ENCODE results near the gene CFAP43. TPM values are rescaled to one million over a fixed set of nuclear protein-coding genes. Genes with fewer than 3 reads are reported as not detected.
"Not testable (repeated sequence)": the region's sequence is repeated elsewhere in the genome, so short reads cannot be mapped to it uniquely, and the experiment has no call there.

CFAP43 gene
- total RNA-seq, 1 donor from 2014 or later = not detected

DNA sequence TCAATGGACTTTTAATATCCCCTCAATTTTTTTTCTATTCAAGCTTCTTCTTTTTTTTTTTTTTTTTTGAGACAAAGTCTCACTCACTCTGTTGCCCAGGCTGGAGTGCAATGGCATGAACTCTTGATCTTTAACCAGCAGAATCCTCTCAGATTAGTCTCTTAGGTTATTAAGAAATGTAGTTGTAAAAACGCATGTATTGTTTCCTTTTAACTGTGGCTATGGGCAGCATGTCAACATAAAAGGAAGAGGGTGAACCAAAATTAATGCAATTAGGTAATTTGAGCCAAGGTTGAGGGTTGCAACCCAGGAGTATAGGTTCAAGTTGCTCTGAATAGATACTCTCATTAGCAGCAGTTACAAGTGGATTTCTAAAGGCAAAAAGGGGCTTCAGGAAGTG lies 18.2 kb upstream of the CFAP43 start:
- intact Hi-C loops (cut with micrococcal nuclease) = no loop called here
- Histone ChIP-seq H3K4me3 (no peak overlapping the region), H3K4me1 (peaks cover 17% of the 10 kb centered on the region), H3K36me3 (no peaks in the 10 kb centered on the region), H3K9me3 (replicated peaks) (peaks cover 8% of the 10 kb centered on the region), H3K27me3 (ENCODE audit: low read depth) (no peaks in the 10 kb centered on the region), H3K27ac (replicated peaks) (no peak overlapping the region)
- no peak for DNase-seq
- TF ChIP-seq, protein P1, sequence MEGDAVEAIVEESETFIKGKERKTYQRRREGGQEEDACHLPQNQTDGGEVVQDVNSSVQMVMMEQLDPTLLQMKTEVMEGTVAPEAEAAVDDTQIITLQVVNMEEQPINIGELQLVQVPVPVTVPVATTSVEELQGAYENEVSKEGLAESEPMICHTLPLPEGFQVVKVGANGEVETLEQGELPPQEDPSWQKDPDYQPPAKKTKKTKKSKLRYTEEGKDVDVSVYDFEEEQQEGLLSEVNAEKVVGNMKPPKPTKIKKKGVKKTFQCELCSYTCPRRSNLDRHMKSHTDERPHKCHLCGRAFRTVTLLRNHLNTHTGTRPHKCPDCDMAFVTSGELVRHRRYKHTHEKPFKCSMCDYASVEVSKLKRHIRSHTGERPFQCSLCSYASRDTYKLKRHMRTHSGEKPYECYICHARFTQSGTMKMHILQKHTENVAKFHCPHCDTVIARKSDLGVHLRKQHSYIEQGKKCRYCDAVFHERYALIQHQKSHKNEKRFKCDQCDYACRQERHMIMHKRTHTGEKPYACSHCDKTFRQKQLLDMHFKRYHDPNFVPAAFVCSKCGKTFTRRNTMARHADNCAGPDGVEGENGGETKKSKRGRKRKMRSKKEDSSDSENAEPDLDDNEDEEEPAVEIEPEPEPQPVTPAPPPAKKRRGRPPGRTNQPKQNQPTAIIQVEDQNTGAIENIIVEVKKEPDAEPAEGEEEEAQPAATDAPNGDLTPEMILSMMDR (IDR thresholded peaks at IDR 0.05; ENCODE audit: borderline replicate concordance) = no peak

DNA sequence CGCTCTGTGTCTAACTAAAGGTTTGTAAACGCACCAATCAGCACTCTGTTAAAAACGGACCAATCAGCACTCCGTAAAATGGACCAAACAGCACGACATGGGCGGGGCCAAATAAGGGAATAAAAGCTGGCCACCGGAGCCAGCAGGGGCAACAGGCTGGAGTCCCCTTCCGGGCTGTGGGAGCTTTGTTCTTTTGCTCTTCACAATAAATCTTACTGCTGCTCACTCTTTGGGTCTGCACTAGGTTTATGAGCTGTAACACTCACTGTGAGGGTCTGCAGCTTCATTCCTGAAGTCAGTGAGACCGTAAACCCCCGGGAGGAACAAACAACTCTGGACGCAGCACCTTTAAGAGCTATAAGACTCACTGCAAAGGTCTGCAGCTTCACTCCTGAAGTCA lies 16.8 kb upstream of the CFAP43 start:
- intact Hi-C loops (cut with micrococcal nuclease); H3K4me1 ChIP-seq: not testable (repeated sequence)

DNA sequence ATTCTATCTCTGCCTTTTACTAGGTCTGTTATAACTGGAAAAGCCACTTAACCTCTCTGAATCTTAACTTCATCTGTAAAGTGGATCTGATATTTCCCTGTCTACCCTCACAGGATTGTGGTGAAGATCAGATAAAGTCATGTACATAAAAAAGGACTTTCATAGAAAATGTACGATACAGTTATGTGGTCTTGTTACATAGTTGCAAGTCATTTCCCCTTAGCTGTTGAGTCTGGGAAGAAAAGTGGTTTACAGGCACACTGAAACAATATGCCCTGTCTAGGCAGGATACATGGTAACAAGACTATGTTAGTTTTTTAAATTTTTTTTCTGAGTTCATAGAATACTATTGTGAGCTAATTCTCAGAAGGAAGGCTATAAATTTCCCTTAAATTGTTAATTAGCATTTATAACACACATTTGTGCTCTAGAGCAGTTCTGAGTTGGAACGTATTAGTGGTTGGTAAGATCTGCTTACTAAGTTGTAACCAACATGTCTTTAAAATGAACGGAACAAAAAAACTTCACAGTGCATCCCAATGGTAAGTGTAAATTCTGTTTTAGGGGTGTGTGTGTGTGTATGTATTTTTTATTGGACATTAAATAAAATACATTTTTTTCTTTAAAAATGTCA lies 15.5 kb upstream of the CFAP43 start:
- TF ChIP-seq, protein P1 (IDR thresholded peaks at IDR 0.05; ENCODE audit: borderline replicate concordance) = no peak
- Histone ChIP-seq H3K27ac (replicated peaks) (no peak overlapping the region), H3K36me3 (no peaks in the 10 kb centered on the region), H3K27me3 (ENCODE audit: low read depth) (no peaks in the 10 kb centered on the region), H3K4me1 (no peaks in the 10 kb centered on the region), H3K4me3 (no peak overlapping the region), H3K9me3 (replicated peaks) (peaks cover 8% of the 10 kb centered on the region)
- no peak for DNase-seq
- intact Hi-C loops (cut with micrococcal nuclease) = no loop called here

More for the DNA sequence above, 16.8 kb upstream of the CFAP43 start:
- H3K27me3 ChIP-seq (ENCODE audit: low read depth); H3K4me3 ChIP-seq; H3K27ac ChIP-seq (replicated peaks); H3K9me3 ChIP-seq (replicated peaks); DNase-seq; H3K36me3 ChIP-seq: not testable (repeated sequence)

DNA sequence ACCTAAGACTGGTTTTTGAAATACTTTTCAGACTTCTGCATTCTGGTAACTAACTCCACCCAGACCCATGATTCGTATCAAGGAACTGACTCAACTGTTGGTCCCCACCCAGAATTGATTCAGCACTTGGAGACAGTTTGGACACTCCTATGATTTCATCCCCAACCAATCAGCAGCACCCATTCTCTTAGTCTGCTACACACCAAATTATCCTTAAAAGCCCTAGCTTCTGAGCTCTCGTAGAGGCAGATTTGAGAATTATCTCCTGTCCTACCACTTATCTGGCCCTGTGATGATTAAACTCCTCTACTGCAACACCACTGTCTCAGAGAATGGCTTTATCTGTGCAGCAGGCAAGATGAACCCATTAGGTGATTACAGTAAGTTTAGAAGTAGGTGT lies 14.8 kb upstream of the CFAP43 start:
- Histone ChIP-seq H3K4me3 (no peak overlapping the region), H3K27ac (replicated peaks) (no peak overlapping the region), H3K27me3 (ENCODE audit: low read depth) (no peaks in the 10 kb centered on the region), H3K4me1 (no peaks in the 10 kb centered on the region), H3K9me3 (replicated peaks) (peaks cover 8% of the 10 kb centered on the region), H3K36me3 (no peaks in the 10 kb centered on the region)
- intact Hi-C loops (cut with micrococcal nuclease) = no loop called here
- DNase-seq = no peak
- TF ChIP-seq, protein P1 (IDR thresholded peaks at IDR 0.05; ENCODE audit: borderline replicate concordance) = no peak

DNA sequence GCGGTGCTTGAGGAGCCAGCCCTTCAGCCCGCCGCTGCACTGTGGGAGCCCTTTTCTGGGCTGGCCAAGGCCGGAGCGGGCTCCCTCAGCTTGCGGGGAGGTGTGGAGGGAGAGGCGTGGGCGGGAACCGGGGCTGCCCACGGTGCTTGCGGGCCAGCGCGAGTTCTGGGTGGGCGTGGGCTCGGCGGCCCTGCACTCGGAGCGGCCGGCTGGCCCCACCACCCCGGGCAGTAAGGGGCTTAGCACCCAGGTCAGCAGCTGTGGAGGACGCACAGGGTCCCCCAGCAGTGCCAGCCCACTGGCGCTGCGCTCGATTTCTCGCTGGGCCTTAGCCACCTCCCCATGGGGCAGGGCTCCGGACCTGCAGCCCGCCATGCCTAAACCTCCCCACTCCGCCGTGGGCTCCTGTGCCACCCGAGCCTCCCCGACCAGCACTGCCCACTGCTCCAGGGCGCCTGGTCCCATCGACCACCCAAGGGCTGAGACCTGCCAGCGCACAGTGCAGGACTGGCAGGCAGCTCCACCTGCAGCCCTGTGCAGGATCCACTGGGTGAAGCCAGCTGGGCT lies 13.0 kb upstream of the CFAP43 start:
- TF ChIP-seq, protein P1 (IDR thresholded peaks at IDR 0.05; ENCODE audit: borderline replicate concordance) = no peak
- H3K4me1 ChIP-seq = no peaks in the 10 kb centered on the region
- DNase-seq = no peak
- no peaks in the 10 kb centered on the region for H3K36me3 ChIP-seq
- intact Hi-C loops (cut with micrococcal nuclease) = no loop called here
- no peak overlapping the region for H3K27ac ChIP-seq (replicated peaks)
- no peak overlapping the region for H3K4me3 ChIP-seq
- no peaks in the 10 kb centered on the region for H3K27me3 ChIP-seq (ENCODE audit: low read depth)
- H3K9me3 ChIP-seq (replicated peaks) = peaks cover 8% of the 10 kb centered on the region

DNA sequence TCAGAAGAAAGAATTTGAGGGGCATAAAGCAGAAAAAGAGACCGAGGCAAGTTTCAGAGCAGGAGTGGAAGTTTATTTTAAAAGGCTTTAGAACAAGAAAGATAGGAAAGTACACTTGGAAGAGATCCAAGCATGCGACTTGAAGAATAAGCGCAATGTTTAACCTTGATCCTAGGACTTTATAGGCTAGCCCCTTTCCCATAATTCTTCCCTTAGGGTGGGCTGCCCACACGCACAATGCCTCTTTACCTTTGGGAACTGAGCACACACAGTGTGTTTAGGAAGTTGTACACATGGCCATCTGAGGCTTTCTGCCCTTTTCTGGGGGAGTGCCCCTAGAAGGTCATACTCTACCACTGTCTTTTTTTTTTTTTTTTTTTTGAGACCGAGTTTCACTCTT lies 11.3 kb upstream of the CFAP43 start:
- no peak overlapping the region for H3K4me3 ChIP-seq
- no peaks in the 10 kb centered on the region for H3K36me3 ChIP-seq
- no peak overlapping the region for H3K27ac ChIP-seq (replicated peaks)
- TF ChIP-seq, protein P1 (IDR thresholded peaks at IDR 0.05; ENCODE audit: borderline replicate concordance) = no peak
- intact Hi-C loops (cut with micrococcal nuclease) = no loop called here
- H3K9me3 ChIP-seq (replicated peaks) = peaks cover 8% of the 10 kb centered on the region
- H3K27me3 ChIP-seq (ENCODE audit: low read depth) = no peaks in the 10 kb centered on the region
- DNase-seq = no peak
- H3K4me1 ChIP-seq = no peaks in the 10 kb centered on the region

DNA sequence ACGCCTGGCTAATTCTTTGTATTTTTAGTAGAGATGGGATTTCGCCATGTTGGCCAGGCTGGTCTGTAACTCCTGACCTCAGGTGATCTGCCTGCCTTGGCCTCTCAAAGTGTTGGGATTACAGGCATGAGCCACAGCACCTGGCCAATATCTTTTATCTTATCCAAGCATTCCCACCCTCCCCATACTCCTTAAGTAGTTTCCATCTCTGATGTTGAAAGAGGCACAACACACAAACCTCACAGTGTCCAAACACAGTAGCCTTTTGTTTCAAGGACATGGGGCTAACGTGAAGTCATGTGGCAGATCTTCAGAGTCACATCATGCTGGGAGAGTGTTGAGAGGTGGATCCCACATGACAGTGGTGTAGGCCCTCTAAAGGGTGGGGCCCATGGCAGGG lies 10.8 kb upstream of the CFAP43 start:
- H3K9me3 ChIP-seq (replicated peaks); intact Hi-C loops (cut with micrococcal nuclease); H3K27me3 ChIP-seq (ENCODE audit: low read depth); DNase-seq; H3K27ac ChIP-seq (replicated peaks); H3K36me3 ChIP-seq; H3K4me1 ChIP-seq; H3K4me3 ChIP-seq: not testable (repeated sequence)

Measured in left ventricle myocardium inferior (tissue), 1 donor.